SK-N-DZ (cell line): ENCODE results near the gene RNASE13. TPM values are rescaled to one million over a fixed set of nuclear protein-coding genes. Genes with fewer than 3 reads are reported as not detected.

Experiments used
- DNase-seq: peaks from one replicate; pipeline ENCODE4 v3.0.0-alpha.2; 2015; ENCODE audit warnings: low spot score
- polyA plus RNA-seq, 2 experiments: library from polyadenylated mRNA; depleted of rRNA; stranded (reverse); fragments of >200 nt; gene quantifications; 2 replicates each; pipeline ENCODE4 v1.2.3, GENCODE V29; 2014

Gene RNASE13
- not detected in 2 replicates for polyA plus RNA-seq (2014; cell fraction: cytosol; rRNA removed)
- polyA plus RNA-seq (2014; cell fraction: nucleus; rRNA removed) = not detected in 2 replicates

- no peak for DNase-seq
Observed at GRCh38 chr14:21034707-21035106, at the start of gene RNASE13. Gene RNASE13, minus strand, starts transcription at chr14:21034807. Its CDS starts 519 bp downstream, at chr14:21034288.

GRCh38 chr14:21084396-21084795 lies 49.8 kb upstream of the RNASE13 start:
- DNase-seq = no peak

- DNase-seq = no peak
Observed at GRCh38 chr14:21083565-21084325, 49.1 kb upstream of the RNASE13 start.

- DNase-seq = no peak
Observed at GRCh38 chr14:21081521-21082142, 47.0 kb upstream of the RNASE13 start.

- no peak for DNase-seq
Observed at GRCh38 chr14:21078726-21079125, 44.1 kb upstream of the RNASE13 start.

- DNase-seq = no peak
Observed at GRCh38 chr14:21078287-21078686, 43.7 kb upstream of the RNASE13 start.

- DNase-seq = no peak
Observed at GRCh38 chr14:21077672-21078071, 43.1 kb upstream of the RNASE13 start.

GRCh38 chr14:21075719-21076437 lies 41.3 kb upstream of the RNASE13 start:
- no peak for DNase-seq

- DNase-seq = no peak
Observed at GRCh38 chr14:21074398-21075272, 40.0 kb upstream of the RNASE13 start.

- DNase-seq = no peak
Observed at GRCh38 chr14:21073921-21074320, 39.3 kb upstream of the RNASE13 start.

- no peak for DNase-seq
Observed at GRCh38 chr14:21072781-21073339, 38.3 kb upstream of the RNASE13 start.

- DNase-seq = peak; percentile 20
Observed at GRCh38 chr14:21072031-21072473, 37.4 kb upstream of the RNASE13 start.

- peak; percentile 84 for DNase-seq
Observed at GRCh38 chr14:21071225-21072030, 36.8 kb upstream of the RNASE13 start.

GRCh38 chr14:21070610-21071224 lies 36.1 kb upstream of the RNASE13 start:
- DNase-seq = peak; percentile 73

- no peak for DNase-seq
Observed at GRCh38 chr14:21070083-21070609, 35.5 kb upstream of the RNASE13 start, which contains the start of gene ARHGEF40. Gene ARHGEF40, plus strand, starts transcription at chr14:21070304. Its CDS starts 93 bp downstream, at chr14:21070397.

- DNase-seq = peak; percentile 74
Observed at GRCh38 chr14:21069388-21070082, 34.9 kb upstream of the RNASE13 start.

GRCh38 chr14:21068521-21069387 lies 34.1 kb upstream of the RNASE13 start:
- DNase-seq = peak; percentile 78
